HepG2 (cell line): ENCODE results near the gene STRIT1.

Source experiments
- CBFB ChIP-seq: sonication (generic); formaldehyde crosslinking; IDR thresholded peaks from 2 replicates; pipeline ENCODE4 v1.4.0; 2020; ENCODE audit warnings: missing genetic modification reagents
- CTCF ChIP-seq: sonication (generic); formaldehyde crosslinking; IDR thresholded peaks from 2 replicates; pipeline ENCODE4 v1.5.0; 2020; ENCODE audit warnings: mild to moderate bottlenecking, missing genetic modification reagents, moderate library complexity
- EZH2 ChIP-seq: conservative IDR thresholded peaks from 2 replicates; pipeline ENCODE4 v1.6.1; 2012; ENCODE audit warnings: mild to moderate bottlenecking, low read depth, low read length, moderate library complexity
- NFYC ChIP-seq: IDR thresholded peaks from 2 replicates; pipeline ENCODE4 v1.6.1; 2016; ENCODE audit warnings: missing genetic modification reagents, missing compliant biosample characterization
- TAF1 ChIP-seq: sonication (generic); formaldehyde crosslinking; IDR thresholded peaks from 2 replicates; pipeline ENCODE4 v1.4.0; 2020; ENCODE audit warnings: missing genetic modification reagents
- THAP9 ChIP-seq: sonication (generic); formaldehyde crosslinking; IDR thresholded peaks from 2 replicates; pipeline ENCODE4; 2020; ENCODE audit warnings: missing genetic modification reagents, mild to moderate bottlenecking, borderline replicate concordance
- ZBTB7B ChIP-seq: sonication (generic); formaldehyde crosslinking; IDR thresholded peaks from 2 replicates; pipeline ENCODE4 v1.4.0; 2020; ENCODE audit warnings: missing genetic modification reagents
- ZNF572 ChIP-seq: sonication (generic); formaldehyde crosslinking; IDR thresholded peaks from 2 replicates; pipeline ENCODE4 v1.5.1; 2020; ENCODE audit warnings: mild to moderate bottlenecking, missing genetic modification reagents
- ZNF615 ChIP-seq: sonication (generic); formaldehyde crosslinking; IDR thresholded peaks from 2 replicates; pipeline ENCODE4 v1.5.0; 2020; ENCODE audit warnings: mild to moderate bottlenecking, missing genetic modification reagents, borderline replicate concordance

GRCh38 chr3:155329513-155330048 lies 36.1 kb upstream of the STRIT1 start:
- TF ChIP-seq NFYC (no peak), ZNF615 (CRISPR knock-in tag) (no peak), CBFB (no peak), CTCF (no peak), EZH2 (no peak), ZBTB7B (CRISPR knock-in tag) (no peak), TAF1 (CRISPR knock-in tag) (no peak), THAP9 (CRISPR knock-in tag) (no peak), ZNF572 (CRISPR knock-in tag) (no peak)
